Measurements from ENCODE around the gene BRCA2.

BRCA2 gene, protein sequence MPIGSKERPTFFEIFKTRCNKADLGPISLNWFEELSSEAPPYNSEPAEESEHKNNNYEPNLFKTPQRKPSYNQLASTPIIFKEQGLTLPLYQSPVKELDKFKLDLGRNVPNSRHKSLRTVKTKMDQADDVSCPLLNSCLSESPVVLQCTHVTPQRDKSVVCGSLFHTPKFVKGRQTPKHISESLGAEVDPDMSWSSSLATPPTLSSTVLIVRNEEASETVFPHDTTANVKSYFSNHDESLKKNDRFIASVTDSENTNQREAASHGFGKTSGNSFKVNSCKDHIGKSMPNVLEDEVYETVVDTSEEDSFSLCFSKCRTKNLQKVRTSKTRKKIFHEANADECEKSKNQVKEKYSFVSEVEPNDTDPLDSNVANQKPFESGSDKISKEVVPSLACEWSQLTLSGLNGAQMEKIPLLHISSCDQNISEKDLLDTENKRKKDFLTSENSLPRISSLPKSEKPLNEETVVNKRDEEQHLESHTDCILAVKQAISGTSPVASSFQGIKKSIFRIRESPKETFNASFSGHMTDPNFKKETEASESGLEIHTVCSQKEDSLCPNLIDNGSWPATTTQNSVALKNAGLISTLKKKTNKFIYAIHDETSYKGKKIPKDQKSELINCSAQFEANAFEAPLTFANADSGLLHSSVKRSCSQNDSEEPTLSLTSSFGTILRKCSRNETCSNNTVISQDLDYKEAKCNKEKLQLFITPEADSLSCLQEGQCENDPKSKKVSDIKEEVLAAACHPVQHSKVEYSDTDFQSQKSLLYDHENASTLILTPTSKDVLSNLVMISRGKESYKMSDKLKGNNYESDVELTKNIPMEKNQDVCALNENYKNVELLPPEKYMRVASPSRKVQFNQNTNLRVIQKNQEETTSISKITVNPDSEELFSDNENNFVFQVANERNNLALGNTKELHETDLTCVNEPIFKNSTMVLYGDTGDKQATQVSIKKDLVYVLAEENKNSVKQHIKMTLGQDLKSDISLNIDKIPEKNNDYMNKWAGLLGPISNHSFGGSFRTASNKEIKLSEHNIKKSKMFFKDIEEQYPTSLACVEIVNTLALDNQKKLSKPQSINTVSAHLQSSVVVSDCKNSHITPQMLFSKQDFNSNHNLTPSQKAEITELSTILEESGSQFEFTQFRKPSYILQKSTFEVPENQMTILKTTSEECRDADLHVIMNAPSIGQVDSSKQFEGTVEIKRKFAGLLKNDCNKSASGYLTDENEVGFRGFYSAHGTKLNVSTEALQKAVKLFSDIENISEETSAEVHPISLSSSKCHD (N-terminal part only)

DNA sequence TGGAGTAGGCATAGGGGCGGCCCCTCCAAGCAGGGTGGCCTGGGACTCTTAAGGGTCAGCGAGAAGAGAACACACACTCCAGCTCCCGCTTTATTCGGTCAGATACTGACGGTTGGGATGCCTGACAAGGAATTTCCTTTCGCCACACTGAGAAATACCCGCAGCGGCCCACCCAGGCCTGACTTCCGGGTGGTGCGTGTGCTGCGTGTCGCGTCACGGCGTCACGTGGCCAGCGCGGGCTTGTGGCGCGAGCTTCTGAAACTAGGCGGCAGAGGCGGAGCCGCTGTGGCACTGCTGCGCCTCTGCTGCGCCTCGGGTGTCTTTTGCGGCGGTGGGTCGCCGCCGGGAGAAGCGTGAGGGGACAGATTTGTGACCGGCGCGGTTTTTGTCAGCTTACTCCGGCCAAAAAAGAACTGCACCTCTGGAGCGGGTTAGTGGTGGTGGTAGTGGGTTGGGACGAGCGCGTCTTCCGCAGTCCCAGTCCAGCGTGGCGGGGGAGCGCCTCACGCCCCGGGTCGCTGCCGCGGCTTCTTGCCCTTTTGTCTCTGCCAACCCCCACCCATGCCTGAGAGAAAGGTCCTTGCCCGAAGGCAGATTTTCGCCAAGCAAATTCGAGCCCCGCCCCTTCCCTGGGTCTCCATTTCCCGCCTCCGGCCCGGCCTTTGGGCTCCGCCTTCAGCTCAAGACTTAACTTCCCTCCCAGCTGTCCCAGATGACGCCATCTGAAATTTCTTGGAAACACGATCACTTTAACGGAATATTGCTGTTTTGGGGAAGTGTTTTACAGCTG, at the start of gene BRCA2, which contains the start of gene ZAR1L:
TSS of gene BRCA2 (plus strand) at position 271 of the 790 bp plus-strand sequence. CDS start 953 bp downstream, outside the sequence.
TSS of gene ZAR1L (minus strand) at position 126 of the 790 bp plus-strand sequence. CDS start 3,438 bp downstream, outside the sequence.
- peak within 1 kb of the TSS; percentile 63 for H3K4me3 ChIP-seq (ENCODE audit: insufficient read length, low read depth)
- no peaks in the 10 kb centered on the region for H3K4me1 ChIP-seq (ENCODE audit: insufficient read depth, insufficient read length)
- TF ChIP-seq SUZ12 (IDR thresholded peaks at IDR 0.05; ENCODE audit: extremely low read depth, insufficient read depth, insufficient read length) = no peak
- no peak for TF ChIP-seq ZNF274 (IDR thresholded peaks at IDR 0.05; ENCODE audit: low read depth, low read length)
- TF ChIP-seq YY1 (IDR thresholded peaks at IDR 0.05; ENCODE audit: insufficient read depth, insufficient read length) = no peak
- peak within 1 kb of the TSS; percentile 87 for H3K9ac ChIP-seq (ENCODE audit: insufficient read length, low read depth)
- peaks cover 23% of the 10 kb centered on the region for H3K36me3 ChIP-seq (ENCODE audit: insufficient read depth, insufficient read length, low read length)
- peak; percentile 63 for DNase-seq (ENCODE audit: low read depth, low spot score)
- no peaks in the 10 kb centered on the region for H3K9me3 ChIP-seq (ENCODE audit: insufficient read depth, low read length)
- no peaks in the 10 kb centered on the region for H3K27me3 ChIP-seq (ENCODE audit: insufficient read depth, insufficient read length)

DNA sequence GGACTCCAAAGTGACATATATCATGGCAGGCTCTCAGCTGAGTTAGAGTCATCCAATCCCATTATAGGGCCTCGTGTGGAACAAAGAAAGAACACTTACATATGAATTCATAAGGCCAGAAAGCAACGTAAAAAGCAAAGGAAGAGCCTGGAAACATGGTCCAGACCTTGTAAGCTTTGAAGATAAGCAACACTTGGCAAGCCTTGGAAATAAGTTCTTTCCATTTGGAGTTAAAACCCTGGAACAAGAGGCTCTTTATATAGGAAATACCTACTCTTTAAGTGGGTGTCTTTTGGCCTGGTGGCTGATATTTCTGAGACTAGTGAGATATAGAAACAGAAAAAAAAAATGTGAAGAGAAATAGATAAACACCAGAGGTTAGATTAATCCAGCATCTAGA, 49.6 kb upstream of the BRCA2 start:
- Histone ChIP-seq H3K4me1 (ENCODE audit: insufficient read depth, insufficient read length) (no peaks in the 10 kb centered on the region), H3K36me3 (ENCODE audit: insufficient read depth, insufficient read length, low read length) (no peaks in the 10 kb centered on the region), H3K9ac (ENCODE audit: insufficient read length, low read depth) (no peak overlapping the region), H3K9me3 (ENCODE audit: insufficient read depth, low read length) (no peaks in the 10 kb centered on the region), H3K4me3 (ENCODE audit: insufficient read length, low read depth) (no peak overlapping the region), H3K27me3 (ENCODE audit: insufficient read depth, insufficient read length) (no peaks in the 10 kb centered on the region)
- TF ChIP-seq SUZ12 (IDR thresholded peaks at IDR 0.05; ENCODE audit: extremely low read depth, insufficient read depth, insufficient read length) (no peak), ZNF274 (IDR thresholded peaks at IDR 0.05; ENCODE audit: low read depth, low read length) (no peak), YY1 (IDR thresholded peaks at IDR 0.05; ENCODE audit: insufficient read depth, insufficient read length) (no peak)
- no peak for DNase-seq (ENCODE audit: low read depth, low spot score)

DNA sequence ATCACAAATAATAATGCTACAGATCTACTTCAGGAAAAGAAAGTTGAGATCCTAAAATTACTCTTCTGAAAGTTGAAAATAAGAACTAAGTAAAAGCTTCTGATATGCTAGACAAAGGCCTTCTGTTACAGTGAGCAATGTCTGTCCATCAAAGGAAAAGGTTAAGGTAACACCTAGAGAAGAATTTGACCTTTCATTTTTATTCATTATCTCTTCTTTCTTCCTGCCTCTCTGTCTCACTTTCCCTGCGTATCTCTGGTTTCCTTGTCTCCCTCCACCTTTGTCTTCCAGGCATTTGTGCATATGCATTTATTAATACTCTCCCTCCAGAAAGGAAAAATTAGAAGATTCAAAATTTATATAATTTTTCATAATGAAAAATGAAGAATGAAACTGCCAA, 49.2 kb upstream of the BRCA2 start:
- Histone ChIP-seq H3K27me3 (ENCODE audit: insufficient read depth, insufficient read length) (no peaks in the 10 kb centered on the region), H3K4me3 (ENCODE audit: insufficient read length, low read depth) (no peak overlapping the region), H3K36me3 (ENCODE audit: insufficient read depth, insufficient read length, low read length) (no peaks in the 10 kb centered on the region), H3K9ac (ENCODE audit: insufficient read length, low read depth) (no peak overlapping the region), H3K9me3 (ENCODE audit: insufficient read depth, low read length) (no peaks in the 10 kb centered on the region), H3K4me1 (ENCODE audit: insufficient read depth, insufficient read length) (no peaks in the 10 kb centered on the region)
- TF ChIP-seq ZNF274 (IDR thresholded peaks at IDR 0.05; ENCODE audit: low read depth, low read length) (no peak), SUZ12 (IDR thresholded peaks at IDR 0.05; ENCODE audit: extremely low read depth, insufficient read depth, insufficient read length) (no peak), YY1 (IDR thresholded peaks at IDR 0.05; ENCODE audit: insufficient read depth, insufficient read length) (no peak)
- DNase-seq (ENCODE audit: low read depth, low spot score) = no peak

DNA sequence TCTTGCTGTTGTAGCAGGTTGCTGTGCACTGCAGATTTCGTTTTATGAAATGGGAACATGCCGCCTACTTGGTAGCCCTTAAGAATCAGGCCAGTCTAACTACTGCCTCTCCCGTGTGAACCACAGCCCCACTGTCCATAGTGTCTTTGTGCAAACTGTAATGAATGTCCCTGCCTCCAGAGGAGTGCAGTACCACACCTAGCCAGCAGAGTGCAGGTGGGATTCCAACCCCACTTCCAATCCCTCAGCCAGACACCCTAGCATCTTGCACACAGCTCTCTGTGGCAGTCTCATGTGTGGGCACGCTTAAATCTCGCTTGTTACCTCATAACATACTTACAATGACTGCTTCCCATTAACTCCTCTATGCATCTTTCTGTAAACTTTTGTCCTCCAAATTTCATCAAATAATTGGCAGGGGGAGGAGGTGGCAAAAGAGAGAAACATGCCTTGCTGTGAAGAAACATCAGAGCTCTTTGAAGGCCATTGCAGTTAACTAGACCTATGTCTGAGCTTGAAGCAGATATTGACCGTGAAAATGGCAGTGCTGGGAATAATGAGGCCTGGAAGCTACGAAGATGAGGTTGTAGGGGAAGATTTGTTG, 47.4 kb upstream of the BRCA2 start:
- no peak overlapping the region for H3K9ac ChIP-seq (ENCODE audit: insufficient read length, low read depth)
- no peak overlapping the region for H3K4me3 ChIP-seq (ENCODE audit: insufficient read length, low read depth)
- TF ChIP-seq ZNF274 (IDR thresholded peaks at IDR 0.05; ENCODE audit: low read depth, low read length) (no peak), YY1 (IDR thresholded peaks at IDR 0.05; ENCODE audit: insufficient read depth, insufficient read length) (no peak), SUZ12 (IDR thresholded peaks at IDR 0.05; ENCODE audit: extremely low read depth, insufficient read depth, insufficient read length) (no peak)
- no peaks in the 10 kb centered on the region for H3K4me1 ChIP-seq (ENCODE audit: insufficient read depth, insufficient read length)
- no peaks in the 10 kb centered on the region for H3K9me3 ChIP-seq (ENCODE audit: insufficient read depth, low read length)
- DNase-seq (ENCODE audit: low read depth, low spot score) = no peak
- no peaks in the 10 kb centered on the region for H3K36me3 ChIP-seq (ENCODE audit: insufficient read depth, insufficient read length, low read length)
- H3K27me3 ChIP-seq (ENCODE audit: insufficient read depth, insufficient read length) = no peaks in the 10 kb centered on the region

DNA sequence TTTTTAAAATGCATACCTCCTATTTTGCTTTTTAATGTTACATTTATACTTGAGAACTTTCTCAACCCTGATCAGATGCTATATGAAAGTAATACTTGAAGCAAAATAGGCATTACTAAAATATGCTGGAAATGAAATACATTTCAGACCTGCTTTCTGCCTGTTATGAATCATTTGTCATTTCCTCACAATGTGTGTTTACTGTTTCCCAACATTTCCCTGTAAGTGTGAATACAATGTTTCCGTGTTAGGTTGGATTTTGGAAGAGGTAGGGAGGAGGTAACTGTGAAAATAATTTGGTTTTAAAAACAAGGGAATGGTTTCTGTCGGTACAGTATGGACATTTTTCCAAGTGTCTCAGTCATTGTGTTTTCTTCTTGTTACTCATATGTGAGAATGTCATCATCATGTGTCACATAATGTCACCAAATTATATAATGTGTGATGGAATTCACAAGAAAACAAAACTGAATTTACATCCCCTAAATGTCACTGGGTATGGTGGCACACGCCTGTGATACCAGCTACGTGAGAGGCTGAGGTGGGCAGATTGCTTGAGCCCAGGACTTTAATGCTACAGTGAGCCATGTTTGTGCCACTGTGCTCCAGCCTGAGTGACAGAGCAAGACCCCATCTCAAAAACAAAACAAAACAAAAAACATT, 43.2 kb upstream of the BRCA2 start:
- Histone ChIP-seq H3K27me3 (ENCODE audit: insufficient read depth, insufficient read length) (no peaks in the 10 kb centered on the region), H3K9ac (ENCODE audit: insufficient read length, low read depth) (no peak overlapping the region), H3K36me3 (ENCODE audit: insufficient read depth, insufficient read length, low read length) (no peaks in the 10 kb centered on the region), H3K4me3 (ENCODE audit: insufficient read length, low read depth) (no peak overlapping the region), H3K9me3 (ENCODE audit: insufficient read depth, low read length) (no peaks in the 10 kb centered on the region), H3K4me1 (ENCODE audit: insufficient read depth, insufficient read length) (no peaks in the 10 kb centered on the region)
- TF ChIP-seq ZNF274 (IDR thresholded peaks at IDR 0.05; ENCODE audit: low read depth, low read length) (no peak), YY1 (IDR thresholded peaks at IDR 0.05; ENCODE audit: insufficient read depth, insufficient read length) (no peak), SUZ12 (IDR thresholded peaks at IDR 0.05; ENCODE audit: extremely low read depth, insufficient read depth, insufficient read length) (no peak)
- DNase-seq (ENCODE audit: low read depth, low spot score) = no peak
